GM18526 (cell line): ENCODE results near the gene USP3.

Source experiments
- POLR2A ChIP-seq: IDR thresholded peaks from 3 replicates; pipeline ENCODE4 v1.6.1; 2011; ENCODE audit not compliant: insufficient read length; ENCODE audit errors: extremely low read depth

Gene USP3

DNA sequence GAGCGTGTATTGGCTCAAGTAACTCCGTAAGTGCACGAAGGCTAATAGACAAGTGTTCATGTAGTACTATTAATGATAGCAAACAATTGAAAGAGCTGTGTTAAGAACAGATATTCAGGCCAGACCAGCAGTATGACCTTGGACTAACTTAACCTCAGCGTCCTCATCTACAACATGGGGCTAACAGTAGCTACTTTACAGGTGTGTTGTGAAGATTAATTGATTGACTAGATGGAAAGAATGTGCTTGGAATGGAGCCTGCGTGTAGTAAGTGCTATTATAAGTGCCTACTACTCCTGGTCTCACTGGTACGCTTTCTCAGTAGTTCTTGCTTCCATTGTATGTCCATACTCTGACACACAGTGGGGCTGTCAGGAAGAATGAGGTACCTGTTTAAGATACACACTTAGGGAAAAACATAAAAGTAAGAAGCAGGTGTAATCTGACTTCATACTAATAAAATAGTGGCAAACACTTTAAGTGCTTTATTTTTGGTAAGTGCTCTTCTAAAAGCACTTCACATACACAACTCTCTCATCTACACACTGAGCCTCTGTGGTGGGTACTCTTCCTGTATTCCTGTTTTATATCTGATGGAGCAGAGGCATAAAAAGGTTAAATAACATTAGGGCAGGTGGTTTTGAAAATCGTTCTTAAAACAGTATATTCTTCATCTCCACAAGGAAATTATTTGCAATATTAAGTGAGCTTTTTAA is 68.5 kb downstream of the USP3 start:
- no peak for TF ChIP-seq POLR2A

DNA sequence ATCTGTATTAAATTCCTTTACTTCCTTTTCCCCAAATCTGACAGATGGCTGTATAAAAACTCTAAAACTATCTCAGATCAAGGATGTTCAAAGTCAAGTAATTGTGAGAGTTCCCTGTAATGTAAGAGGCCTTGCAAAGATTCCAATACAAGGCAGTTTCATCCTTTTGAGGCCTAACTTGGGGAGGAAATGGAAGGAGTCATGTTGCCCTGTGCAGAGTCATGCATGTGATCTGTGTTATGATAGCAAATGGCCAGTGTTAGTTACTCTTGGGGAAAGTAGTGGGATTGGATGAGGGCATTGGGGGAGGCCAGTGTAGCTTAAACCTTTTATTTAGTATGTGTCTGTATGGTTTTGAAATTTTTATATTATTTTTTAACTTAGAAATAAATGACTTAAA is 69.1 kb downstream of the USP3 start:
- no peak for TF ChIP-seq POLR2A

DNA sequence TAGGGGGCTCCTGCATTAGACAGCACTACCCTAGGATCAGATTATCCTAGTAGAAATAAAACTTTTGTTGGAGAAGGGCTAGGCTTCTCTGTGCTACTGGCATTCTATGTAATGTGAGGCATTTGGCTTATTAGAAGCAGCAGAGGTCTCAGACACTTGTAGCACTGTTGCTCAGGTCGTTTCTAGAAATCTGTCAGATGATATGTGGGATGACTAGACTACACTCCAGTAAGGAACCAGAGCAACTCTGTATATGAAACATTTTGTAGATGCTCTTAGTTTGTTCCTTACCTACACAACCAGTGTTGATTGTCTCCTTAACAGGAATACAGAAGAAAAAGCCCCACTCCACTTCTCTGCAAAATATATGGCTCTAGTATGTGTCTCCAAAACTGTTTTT is 70.9 kb downstream of the USP3 start:
- TF ChIP-seq POLR2A: no peak

DNA sequence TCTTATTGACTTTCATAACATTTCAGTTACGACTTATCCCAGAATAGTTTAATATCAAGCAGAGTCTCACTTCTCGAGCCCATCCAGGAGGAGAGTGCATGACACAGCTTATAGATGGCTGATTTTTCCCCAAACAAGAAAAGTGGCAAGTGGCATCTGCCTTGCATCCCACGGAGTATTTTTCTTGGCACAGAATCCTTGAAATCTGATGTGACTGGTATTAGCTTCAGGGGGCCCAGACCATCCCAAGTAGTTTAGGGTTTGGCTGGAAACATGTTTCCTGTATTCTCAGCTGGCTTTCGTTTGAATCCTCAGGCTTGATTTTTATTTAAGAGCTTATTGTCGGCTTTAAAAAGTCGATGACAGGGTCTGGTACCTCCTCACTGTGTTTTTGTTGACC is 72.0 kb downstream of the USP3 start:
- no peak for TF ChIP-seq POLR2A

DNA sequence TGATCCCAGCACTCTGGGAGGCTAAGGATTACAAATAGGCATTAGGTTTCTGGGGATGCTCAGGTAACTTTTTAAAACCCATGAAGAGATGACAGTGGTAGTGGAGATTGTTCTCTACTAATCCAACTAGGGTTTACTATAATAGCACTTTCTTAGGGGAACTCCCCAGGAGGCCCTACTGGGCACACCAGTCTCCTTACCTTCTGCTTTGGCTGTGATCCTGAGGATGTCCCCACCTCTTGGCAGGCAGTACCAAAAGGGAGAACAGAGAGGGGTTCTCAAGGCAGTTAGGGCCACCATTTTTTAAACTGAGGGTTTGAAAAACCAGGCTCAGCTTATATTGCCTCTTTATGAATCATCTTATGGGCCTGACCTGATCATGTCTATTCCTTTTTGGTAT is 77.8 kb downstream of the USP3 start:
- no peak for TF ChIP-seq POLR2A

DNA sequence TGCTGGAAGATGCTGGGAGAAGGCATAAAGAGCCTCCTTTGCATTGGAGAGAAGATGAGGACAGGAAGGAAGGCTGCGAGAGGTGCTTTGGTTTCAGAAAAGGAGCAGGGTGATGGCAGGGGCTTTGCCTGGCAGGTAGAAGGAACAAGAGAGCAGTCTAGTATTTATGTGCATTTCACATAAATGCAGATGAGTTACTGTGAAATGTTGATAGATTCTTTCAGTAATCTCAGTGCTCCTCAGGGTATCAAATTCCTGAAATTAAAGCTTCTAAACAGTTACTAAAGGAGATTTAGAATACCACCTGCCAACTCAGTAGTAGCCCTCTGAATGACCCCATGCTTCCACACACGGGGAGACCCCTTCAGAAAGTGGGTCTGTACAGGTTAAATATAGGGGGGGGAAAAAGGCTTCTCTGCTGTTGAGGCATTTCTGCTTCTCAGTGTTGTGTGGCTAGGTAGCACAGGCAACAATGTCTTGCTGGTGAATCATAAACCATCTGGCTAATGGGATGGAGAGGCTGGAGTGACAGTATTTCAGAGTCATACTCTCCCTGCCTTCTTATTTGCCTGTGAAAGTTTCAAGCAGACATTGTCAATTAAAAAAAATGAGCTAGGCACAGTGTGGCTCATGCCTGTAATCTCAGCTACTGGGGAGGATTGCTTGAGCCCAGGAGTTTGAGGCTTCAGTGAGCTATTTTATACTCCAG is 78.5 kb downstream of the USP3 start:
- no peak for TF ChIP-seq POLR2A

DNA sequence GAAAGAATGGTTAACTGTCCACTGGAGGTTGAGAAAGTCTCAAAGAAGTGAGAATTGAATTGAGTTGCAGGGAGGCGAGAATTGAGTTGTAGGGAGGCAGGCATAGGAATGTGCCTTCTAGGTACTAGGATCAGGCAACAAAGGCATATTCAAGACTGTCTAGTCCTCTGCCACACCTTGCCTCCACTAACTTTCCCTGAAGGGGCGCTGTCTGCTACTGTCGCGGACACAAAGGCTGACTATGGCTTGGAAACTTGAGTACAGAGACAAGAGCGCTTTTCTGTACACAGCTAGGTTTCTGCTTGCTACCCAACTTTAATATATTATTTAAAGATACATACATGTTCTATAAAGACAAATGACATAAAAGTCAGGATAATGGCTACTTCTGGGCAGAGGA is 82.4 kb downstream of the USP3 start:
- no peak for TF ChIP-seq POLR2A

DNA sequence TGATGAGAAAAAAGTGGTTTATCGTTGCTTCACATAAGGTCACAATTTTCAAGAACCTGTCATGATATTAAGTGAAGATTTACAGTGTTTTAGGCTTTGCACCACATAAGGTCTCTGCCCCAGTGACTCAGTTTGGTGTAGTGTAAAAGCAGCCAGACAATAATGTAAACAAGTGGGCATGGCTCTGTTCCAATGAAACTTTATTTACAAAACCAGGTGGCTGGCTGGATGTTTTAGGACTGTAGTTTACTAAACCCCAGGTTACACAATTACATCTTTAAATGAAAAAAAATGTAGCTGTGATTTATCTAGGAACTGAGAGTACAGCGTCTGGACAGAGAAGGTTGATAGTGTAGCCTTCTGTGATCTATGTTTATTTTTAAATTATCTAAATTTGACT is 83.1 kb downstream of the USP3 start:
- TF ChIP-seq POLR2A: no peak

DNA sequence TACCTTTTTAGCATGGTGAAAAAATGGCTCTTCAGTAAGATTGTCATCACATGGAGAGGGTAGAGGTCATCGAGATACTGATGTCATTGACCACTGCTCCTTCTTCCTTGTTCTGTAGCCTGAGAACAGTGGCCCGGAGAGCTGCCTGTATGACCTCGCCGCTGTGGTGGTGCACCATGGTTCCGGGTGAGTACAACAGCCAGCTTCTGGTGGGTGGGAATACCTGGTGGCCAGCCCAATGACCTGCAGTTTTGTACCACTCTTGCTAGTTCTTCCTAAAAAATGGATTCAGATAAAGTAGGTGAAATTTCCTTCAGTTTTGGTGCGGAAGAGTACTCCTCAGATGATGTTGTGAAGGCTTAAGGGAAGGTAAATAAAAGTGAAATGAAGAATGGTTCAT is 84.4 kb downstream of the USP3 start:
- TF ChIP-seq POLR2A: no peak

DNA sequence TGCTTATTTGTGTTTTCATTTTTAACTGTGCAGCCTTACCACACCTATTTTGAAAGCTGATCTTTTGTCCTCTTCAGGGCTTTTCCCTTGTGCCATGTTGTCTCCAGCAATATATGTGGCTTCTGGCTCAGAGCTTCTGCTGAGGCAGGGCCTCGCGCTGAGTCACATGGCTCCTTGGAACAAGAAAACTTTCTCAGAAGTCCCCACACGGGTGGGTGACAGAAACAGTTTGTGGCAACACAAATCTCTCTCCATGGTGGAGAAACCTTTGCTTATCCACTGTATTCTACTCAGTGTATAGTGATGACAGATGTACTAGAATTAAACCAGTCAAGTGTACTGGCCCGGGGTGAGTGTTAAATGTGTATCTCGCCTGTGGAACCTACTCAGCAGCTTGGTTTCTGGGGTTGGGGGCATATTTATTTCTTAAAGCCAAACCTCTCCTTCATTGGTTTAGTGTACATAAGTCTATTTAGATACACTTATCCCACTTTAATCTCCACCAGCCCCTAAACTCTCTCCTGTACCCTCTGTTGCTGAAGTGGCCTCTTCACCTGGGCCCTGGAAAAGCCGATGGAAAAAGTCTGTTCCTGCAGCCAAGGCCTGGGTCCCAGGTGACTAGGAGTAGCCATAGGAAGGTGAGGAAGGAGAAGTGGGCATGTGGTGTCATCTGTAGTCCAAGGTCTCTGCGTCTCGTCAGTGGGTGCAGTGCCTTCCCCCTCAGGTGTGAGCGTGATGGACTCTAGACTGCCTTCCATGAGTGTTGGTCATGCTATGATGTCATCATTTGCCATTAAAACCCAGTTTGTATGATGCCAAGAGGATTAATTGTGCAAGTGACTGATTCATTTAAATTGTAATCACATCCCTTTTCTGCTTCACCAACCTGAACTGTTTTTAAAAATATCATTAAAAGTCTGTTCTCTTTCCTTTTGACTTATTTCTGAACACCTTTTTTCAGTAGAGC is 89.6 kb downstream of the USP3 start:
- TF ChIP-seq POLR2A: no peak

DNA sequence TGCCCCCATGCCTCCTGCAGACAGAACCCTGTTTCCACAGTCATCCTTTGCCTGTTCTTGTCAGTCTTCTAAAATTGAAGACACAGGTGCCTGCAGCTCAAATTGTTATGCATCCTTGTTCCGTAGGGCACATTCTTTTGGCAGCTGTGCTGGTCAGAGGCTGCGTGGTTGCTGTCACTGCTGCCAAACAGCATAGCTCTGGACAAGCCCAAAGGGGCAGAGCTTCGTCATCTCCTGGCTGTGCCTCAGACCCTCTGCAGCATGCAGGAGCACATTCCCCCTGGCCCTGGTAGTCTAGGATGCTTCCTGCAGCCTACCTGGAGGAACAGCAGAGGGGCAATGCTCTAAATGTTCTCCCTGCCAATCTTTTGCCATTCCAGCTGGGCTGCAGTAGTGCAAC is 90.7 kb downstream of the USP3 start:
- no peak for TF ChIP-seq POLR2A

DNA sequence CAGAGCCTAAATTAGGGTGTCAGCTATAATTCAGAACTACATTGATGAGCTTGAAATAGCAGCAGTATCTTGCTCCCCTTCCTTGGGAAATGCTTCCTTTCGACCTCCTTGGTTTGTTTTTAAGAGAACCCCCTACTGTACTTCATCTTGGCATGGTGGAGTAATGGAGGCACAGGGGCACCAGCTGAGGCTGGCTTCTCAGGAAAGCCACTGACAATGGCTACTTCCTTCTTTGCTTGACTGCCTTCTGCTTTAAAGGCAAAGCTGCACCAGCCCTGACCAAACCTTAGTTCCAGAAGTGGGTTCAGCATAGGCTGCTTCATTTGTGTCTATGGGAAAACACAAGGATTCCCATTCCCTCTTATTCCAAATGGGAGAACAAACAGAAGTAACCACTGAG is 91.3 kb downstream of the USP3 start:
- TF ChIP-seq POLR2A: no peak

DNA sequence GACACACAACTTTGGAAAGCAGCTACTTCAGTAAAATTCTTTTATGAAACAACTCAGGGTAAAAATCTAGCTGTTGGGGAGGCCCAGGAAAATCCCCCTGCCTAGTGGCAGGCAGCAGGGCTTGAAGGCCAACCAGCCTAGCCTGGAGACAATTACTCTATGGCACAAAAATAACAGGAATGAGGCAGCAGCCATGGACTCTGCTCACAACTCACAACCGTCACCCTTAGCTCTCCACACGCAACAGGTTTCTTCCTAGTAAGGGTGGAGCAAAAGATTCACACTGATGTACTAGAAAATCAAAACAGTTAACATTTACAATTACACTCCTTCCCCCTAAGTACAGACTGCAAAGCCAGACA is 92.3 kb downstream of the USP3 start:
- TF ChIP-seq POLR2A: no peak

DNA sequence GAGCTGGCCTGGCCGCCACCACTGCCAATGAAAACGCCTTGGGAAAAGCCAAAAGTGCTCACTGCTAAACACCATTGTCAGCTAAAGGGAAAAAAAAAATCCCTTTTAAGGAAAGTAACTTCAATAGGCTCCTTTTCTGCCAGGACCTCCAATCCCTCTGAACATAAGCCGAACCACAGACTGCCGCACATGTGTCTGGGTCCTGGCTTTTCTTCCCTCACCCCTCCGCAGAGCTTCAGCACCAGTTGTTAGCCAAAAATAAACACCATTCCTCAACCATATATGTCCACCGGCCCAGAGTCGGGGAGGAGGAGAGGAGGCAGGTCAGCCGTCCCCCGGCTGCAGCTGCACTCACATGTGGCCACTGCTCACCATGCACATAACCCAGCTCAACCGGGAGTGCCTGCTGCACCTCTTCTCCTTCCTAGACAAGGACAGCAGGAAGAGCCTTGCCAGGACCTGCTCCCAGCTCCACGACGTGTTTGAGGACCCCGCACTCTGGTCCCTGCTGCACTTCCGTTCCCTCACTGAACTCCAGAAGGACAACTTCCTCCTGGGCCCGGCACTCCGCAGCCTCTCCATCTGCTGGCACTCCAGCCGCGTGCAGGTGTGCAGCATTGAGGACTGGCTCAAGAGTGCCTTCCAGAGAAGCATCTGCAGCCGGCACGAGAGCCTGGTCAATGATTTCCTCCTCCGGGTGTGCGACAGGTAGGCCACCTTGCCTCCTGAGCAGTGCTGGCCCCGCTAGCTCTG is 92.8 kb downstream of the USP3 start, which contains the start of gene FBXL22:
TSS of gene FBXL22 (plus strand) at position 350 of the 753 bp plus-strand sequence. CDS start at position 356, 6 bp downstream.
- no peak for TF ChIP-seq POLR2A

DNA sequence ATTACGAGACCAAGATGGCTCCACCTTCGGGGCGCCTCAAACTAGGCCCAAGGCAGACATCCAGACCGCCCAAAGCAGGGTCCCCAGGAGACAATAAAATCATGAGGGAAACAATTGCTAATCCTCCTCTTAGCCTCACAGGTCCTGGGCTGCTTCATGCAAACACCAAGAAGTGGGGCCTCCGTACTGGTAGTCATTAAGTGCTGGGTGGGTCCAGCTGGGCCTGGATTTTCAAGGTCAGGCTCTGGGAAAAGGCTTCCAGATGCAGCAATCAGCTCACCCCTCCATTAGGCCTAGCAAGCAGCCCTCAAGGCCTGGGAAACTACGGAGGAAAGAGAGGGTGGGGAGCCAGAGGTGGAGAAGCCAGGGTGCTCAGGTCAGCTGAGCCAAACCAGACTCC is 93.4 kb downstream of the USP3 start:
- TF ChIP-seq POLR2A: no peak
